K562 (cell line): Measurements from ENCODE around the gene AIFM3. TPM values are rescaled to one million over a fixed set of nuclear protein-coding genes. Genes with fewer than 3 reads are reported as not detected.

ENCODE experiments used
- ARID3A ChIP-seq: IDR thresholded peaks from 2 replicates; pipeline ENCODE4 v1.6.1; 2012; ENCODE audit warnings: low read depth, low read length, improper control_type of control experiment, borderline replicate concordance
- CTCF ChIP-seq, 3 experiments: IDR thresholded peaks in 2 of 3; conservative IDR thresholded peaks in 1 of 3; 2 replicates each; pipeline ENCODE4 v1.5.1; 2011 to 2012; ENCODE audit warnings: low read length in 3 of 3, mild to moderate bottlenecking in 3 of 3, control low read depth in 2 of 3, improper control_type of control experiment in 1 of 3, inconsistent platforms in 1 of 3, low read depth in 1 of 3, mixed read lengths in 1 of 3, moderate library complexity in 1 of 3; ENCODE audit not compliant: insufficient read depth in 2 of 3
- HDAC3 ChIP-seq: fragments of 450-650 bp; IDR thresholded peaks from 2 replicates; pipeline ENCODE4 v1.6.1; 2018; ENCODE audit warnings: borderline replicate concordance, mild to moderate bottlenecking, moderate library complexity; ENCODE audit not compliant: partially characterized antibody
- HMGXB4 ChIP-seq: sonication (generic); formaldehyde crosslinking; IDR thresholded peaks from 2 replicates; pipeline ENCODE4 v1.8.1; 2023; ENCODE audit warnings: mild to moderate bottlenecking, missing genetic modification reagents
- MAFF ChIP-seq: IDR thresholded peaks from 2 replicates; pipeline ENCODE4 v1.6.1; 2012; ENCODE audit warnings: low read length, improper control_type of control experiment
- NR2F6 ChIP-seq: fragments of 450-650 bp; formaldehyde crosslinking; IDR thresholded peaks from 2 replicates; pipeline ENCODE4 v1.4.0; 2020; ENCODE audit warnings: mild to moderate bottlenecking
- SREBF1 ChIP-seq: fragments of 150-350 bp; IDR thresholded peaks from 2 replicates; pipeline ENCODE4 v1.6.1; 2014; ENCODE audit warnings: antibody characterized with exemption, low read depth, low read length, borderline replicate concordance
- THRB ChIP-seq: fragments of 450-650 bp; formaldehyde crosslinking; conservative IDR thresholded peaks from 2 replicates; pipeline ENCODE4 v1.4.0; 2022; ENCODE audit warnings: mild to moderate bottlenecking, missing genetic modification characterization
- ZHX1 ChIP-seq: fragments of 150-350 bp; conservative IDR thresholded peaks from 2 replicates; pipeline ENCODE4 v1.6.1; 2014; ENCODE audit warnings: low read length
- ZKSCAN3 ChIP-seq: fragments of 250-450 bp; sonication (Bioruptor Pico); IDR thresholded peaks from 2 replicates; pipeline ENCODE4 v1.4.0; 2020
- ZNF175 ChIP-seq: fragments of 200-800 bp; sonication (Bioruptor generic); IDR thresholded peaks from 2 replicates; pipeline ENCODE4 v1.6.1; 2016; ENCODE audit warnings: low read depth, mild to moderate bottlenecking, missing genetic modification characterization, missing compliant biosample characterization
- ZNF561 ChIP-seq: fragments of 450-650 bp; formaldehyde crosslinking; conservative IDR thresholded peaks from 2 replicates; pipeline ENCODE4 v1.4.0; 2020; ENCODE audit warnings: mild to moderate bottlenecking, moderate library complexity
- ZNF655 ChIP-seq: fragments of 250-450 bp; sonication (Bioruptor Pico); IDR thresholded peaks from 2 replicates; pipeline ENCODE4 v1.5.0; 2021
- ZSCAN32 ChIP-seq: fragments of 450-650 bp; formaldehyde crosslinking; IDR thresholded peaks from 2 replicates; pipeline ENCODE4 v1.4.0; 2020; ENCODE audit warnings: mild to moderate bottlenecking, moderate library complexity
- polyA plus RNA-seq, 8 experiments: library from polyadenylated mRNA; depleted of rRNA in 4 of 8; stranded (reverse) in 5 of 8; unstranded in 3 of 8; fragments of >200 nt; fragmentation: Nextera tagmentation in 2 of 8; fragmentation: Illumina TruSeq in 1 of 8; extraction: Ambion mirVana in 2 of 8; extraction: Trizol in 1 of 8; gene quantifications; 2 replicates each; pipeline versions ENCODE4 v1.2.1 to v1.2.3, GENCODE V29; 2011 to 2014; ENCODE audit warnings: inconsistent platforms in 1 of 8, missing spikeins in 1 of 8
- total RNA-seq, 7 experiments: library from RNA; depleted of rRNA in 6 of 7; stranded (reverse); fragments of >200 nt in 6 of 7; fragmentation: Illumina TruSeq in 2 of 7; extraction: Trizol in 2 of 7; gene quantifications; 2 replicates each; pipeline versions ENCODE4 v1.2.1 to v1.2.3, GENCODE V29; 2011 to 2021; ENCODE audit warnings: low replicate concordance in 1 of 7

Gene AIFM3
- total and polyA plus RNA-seq, 9 of the 15 experiments (the other 6 are each of a cell fraction or from before 2014, with no cell fraction given): 0.03 to 0.20 (median 0.07) TPM; not detected in 1

- TF ChIP-seq ZHX1 (0 out of 2 replicates have a peak, but pooled peaks have one; percentile 60), ZKSCAN3 (CRISPR knock-in tag) (no peak), ZSCAN32 (CRISPR knock-in tag) (no peak; the same call in 1 of the 2 replicates), THRB (CRISPR knock-in tag) (no peak; the same call in 1 of the 2 replicates), NR2F6 (no peak; the same call in 1 of the 2 replicates), MAFF (no peak), ZNF561 (0 out of 2 replicates have a peak, but pooled peaks have one; percentile 21), SREBF1 (peak; percentile 60), ARID3A (no peak), CTCF (IDR thresholded peaks at IDR 0.05 in 2 of 3, conservative IDR thresholded peaks at IDR 0.05 in 1 of 3; ENCODE audit: insufficient read depth in 2 of 3, low read depth in 1 of 3, low read length in 3 of 3) (no peak; a peak in 1 of 6 replicates), HDAC3 (no peak), ZNF175 (no peak), HMGXB4 (peak; percentile 87), ZNF655 (CRISPR knock-in tag) (no peak)
These were observed 47.2 kb downstream of the AIFM3 start (continued) for GRCh38 chr22:21014202-21014725.
